Body of pancreas (tissue), 4 donors: ENCODE results near the gene PYDC2.

Experiments used
- POLR2A ChIP-seq, 3 donors: fragments of 450-650 bp; IDR thresholded peaks; one replicate each; pipeline ENCODE4 v1.6.1; 2016; ENCODE audit warnings: antibody characterized with exemption in 3 of 3, mild to moderate bottlenecking in 2 of 3
- TF ChIP-seq, protein P1 (sequence below), 7 experiments: fragments of 450-650 bp in 4 of 7; fragments of 200-600 bp in 3 of 7; sonication (generic) in 3 of 7; IDR thresholded peaks; one replicate each; pipeline ENCODE4 v1.5.1; 2016 to 2019; ENCODE audit warnings: antibody characterized with exemption in 7 of 7

- TF ChIP-seq, protein P1, sequence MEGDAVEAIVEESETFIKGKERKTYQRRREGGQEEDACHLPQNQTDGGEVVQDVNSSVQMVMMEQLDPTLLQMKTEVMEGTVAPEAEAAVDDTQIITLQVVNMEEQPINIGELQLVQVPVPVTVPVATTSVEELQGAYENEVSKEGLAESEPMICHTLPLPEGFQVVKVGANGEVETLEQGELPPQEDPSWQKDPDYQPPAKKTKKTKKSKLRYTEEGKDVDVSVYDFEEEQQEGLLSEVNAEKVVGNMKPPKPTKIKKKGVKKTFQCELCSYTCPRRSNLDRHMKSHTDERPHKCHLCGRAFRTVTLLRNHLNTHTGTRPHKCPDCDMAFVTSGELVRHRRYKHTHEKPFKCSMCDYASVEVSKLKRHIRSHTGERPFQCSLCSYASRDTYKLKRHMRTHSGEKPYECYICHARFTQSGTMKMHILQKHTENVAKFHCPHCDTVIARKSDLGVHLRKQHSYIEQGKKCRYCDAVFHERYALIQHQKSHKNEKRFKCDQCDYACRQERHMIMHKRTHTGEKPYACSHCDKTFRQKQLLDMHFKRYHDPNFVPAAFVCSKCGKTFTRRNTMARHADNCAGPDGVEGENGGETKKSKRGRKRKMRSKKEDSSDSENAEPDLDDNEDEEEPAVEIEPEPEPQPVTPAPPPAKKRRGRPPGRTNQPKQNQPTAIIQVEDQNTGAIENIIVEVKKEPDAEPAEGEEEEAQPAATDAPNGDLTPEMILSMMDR (IDR thresholded peaks at IDR 0.05), result no peak
- TF ChIP-seq POLR2A (IDR thresholded peaks at IDR 0.05), result no peak
Measured at GRCh38 chr3:191414286-191414685, 46.7 kb upstream of the PYDC2 start.
